Measurements from ENCODE around the gene RPS13.

DNA sequence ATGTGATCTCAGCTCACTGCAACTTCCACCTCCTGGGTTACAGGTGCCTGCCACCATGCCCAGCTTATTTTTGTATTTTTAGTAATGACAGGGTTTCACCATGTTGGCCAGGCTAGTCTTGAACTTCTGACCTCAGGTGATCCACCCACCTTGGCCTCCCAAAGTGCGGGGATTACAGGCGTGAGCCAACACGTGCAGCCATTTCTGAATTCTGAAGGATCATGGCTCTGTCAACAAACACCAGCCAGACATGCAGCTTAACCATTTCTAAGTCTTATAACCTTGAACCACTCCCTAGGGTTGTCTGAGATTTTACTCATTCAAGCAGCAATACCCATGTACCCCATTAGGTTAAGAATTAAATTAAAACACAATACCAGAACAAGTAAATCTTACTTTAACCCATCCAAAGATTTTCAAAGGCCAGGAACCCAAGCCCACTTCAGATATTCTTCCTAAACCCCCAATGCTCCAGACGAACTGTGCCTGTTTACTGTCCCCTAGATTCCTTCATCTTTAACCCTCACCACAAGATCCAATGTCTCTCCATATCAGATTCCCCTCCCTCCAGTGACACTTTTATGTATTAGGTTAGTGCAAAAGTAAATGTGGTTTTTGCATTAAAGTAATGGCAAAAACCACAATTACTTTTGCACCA lies 4.0 kb downstream of the RPS13 start:
- TF ChIP-seq, protein P1, sequence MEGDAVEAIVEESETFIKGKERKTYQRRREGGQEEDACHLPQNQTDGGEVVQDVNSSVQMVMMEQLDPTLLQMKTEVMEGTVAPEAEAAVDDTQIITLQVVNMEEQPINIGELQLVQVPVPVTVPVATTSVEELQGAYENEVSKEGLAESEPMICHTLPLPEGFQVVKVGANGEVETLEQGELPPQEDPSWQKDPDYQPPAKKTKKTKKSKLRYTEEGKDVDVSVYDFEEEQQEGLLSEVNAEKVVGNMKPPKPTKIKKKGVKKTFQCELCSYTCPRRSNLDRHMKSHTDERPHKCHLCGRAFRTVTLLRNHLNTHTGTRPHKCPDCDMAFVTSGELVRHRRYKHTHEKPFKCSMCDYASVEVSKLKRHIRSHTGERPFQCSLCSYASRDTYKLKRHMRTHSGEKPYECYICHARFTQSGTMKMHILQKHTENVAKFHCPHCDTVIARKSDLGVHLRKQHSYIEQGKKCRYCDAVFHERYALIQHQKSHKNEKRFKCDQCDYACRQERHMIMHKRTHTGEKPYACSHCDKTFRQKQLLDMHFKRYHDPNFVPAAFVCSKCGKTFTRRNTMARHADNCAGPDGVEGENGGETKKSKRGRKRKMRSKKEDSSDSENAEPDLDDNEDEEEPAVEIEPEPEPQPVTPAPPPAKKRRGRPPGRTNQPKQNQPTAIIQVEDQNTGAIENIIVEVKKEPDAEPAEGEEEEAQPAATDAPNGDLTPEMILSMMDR (IDR thresholded peaks at IDR 0.05): no peak
- TF ChIP-seq POLR2A (IDR thresholded peaks at IDR 0.05) (no peak), POLR2AphosphoS5 (IDR thresholded peaks at IDR 0.05) (no peak), EP300 (IDR thresholded peaks at IDR 0.05) (no peak)

All from sigmoid colon (tissue), 4 donors.